PC-3 (cell line): ENCODE results near the gene NKD2. TPM values are rescaled to one million over a fixed set of nuclear protein-coding genes. Genes with fewer than 3 reads are reported as not detected.

Source experiments
- ATAC-seq: fragments of 200-7000 bp; cut with Tn5 transposase; 2 replicates; pipeline ENCODE4 v1.9.1; 2020; ENCODE audit warnings: mild to moderate bottlenecking, moderate library complexity
- BruUV-seq: library from RNA; stranded (reverse); fragments of 400-500 nt; replicated peaks from 2 replicates; lab custom pipeline; 2021; lab: Mats Ljungman, UMichigan
- CTCF ChIA-PET: fragments of 300-600 bp; sonication (Branson Sonifier 250); formaldehyde crosslinking; loops from one replicate; lab custom pipeline; 2022; ENCODE audit warnings: antibody characterized with exemption; lab: Charles Lee
- POLR2A ChIA-PET: fragments of 300-600 bp; sonication (Branson Sonifier 250); formaldehyde crosslinking; loops from one replicate; lab custom pipeline; 2022; ENCODE audit warnings: antibody characterized with exemption; ENCODE audit not compliant: unreplicated experiment; lab: Charles Lee
- DNase-seq: peaks from one replicate; pipeline ENCODE4 v3.0.0-alpha.2; 2015
- H2AFZ ChIP-seq: fragments of 300-600 bp; sonication (generic); 2 replicates; pipeline ENCODE4 v1.6.0; 2016; ENCODE audit warnings: antibody characterized with exemption, low read length
- H3F3A ChIP-seq: fragments of 300-600 bp; sonication (generic); one replicate; pipeline ENCODE4 v1.6.0; 2017; ENCODE audit warnings: antibody characterized with exemption, low read length, control low read depth, mild to moderate bottlenecking; ENCODE audit not compliant: unreplicated experiment
- H3K27ac ChIP-seq: fragments of 300-600 bp; sonication (generic); 2 replicates; pipeline ENCODE4 v1.5.1; 2016; ENCODE audit warnings: mild to moderate bottlenecking, low read length
- H3K27me3 ChIP-seq: fragments of 300-600 bp; sonication (generic); 2 replicates; pipeline ENCODE4 v1.6.1; 2016; ENCODE audit warnings: low read length, mixed read lengths
- H3K36me3 ChIP-seq: fragments of 300-600 bp; sonication (generic); 2 replicates; pipeline ENCODE4 v1.6.1; 2016; ENCODE audit warnings: low read depth, mixed run types, low read length, mixed read lengths
- H3K4me1 ChIP-seq: fragments of 300-600 bp; sonication (generic); 2 replicates; pipeline ENCODE4 v1.5.1; 2016; ENCODE audit warnings: low read length; ENCODE audit not compliant: insufficient read depth
- H3K4me2 ChIP-seq: fragments of 300-600 bp; sonication (generic); 2 replicates; pipeline ENCODE4 v1.6.0; 2016; ENCODE audit warnings: low read length
- H3K4me3 ChIP-seq: fragments of 300-600 bp; sonication (generic); 2 replicates; pipeline ENCODE4 v1.5.1; 2016; ENCODE audit warnings: mild to moderate bottlenecking, low read length, mixed read lengths
- H3K79me2 ChIP-seq: fragments of 300-600 bp; sonication (generic); 2 replicates; pipeline ENCODE4 v1.6.1; 2017; ENCODE audit warnings: low read length, mixed read lengths
- H3K9ac ChIP-seq: fragments of 300-600 bp; sonication (generic); 2 replicates; pipeline ENCODE4 v1.6.0; 2016; ENCODE audit warnings: mild to moderate bottlenecking, low read length
- H3K9me2 ChIP-seq: fragments of 300-600 bp; sonication (generic); replicated peaks from 2 replicates; pipeline ENCODE4 v1.6.1; 2016; ENCODE audit warnings: mixed run types, low read length, mixed read lengths
- H3K9me3 ChIP-seq: fragments of 300-600 bp; sonication (generic); 2 replicates; pipeline ENCODE4 v1.6.1; 2016; ENCODE audit warnings: low read length, mixed read lengths
- H4K20me1 ChIP-seq: fragments of 300-600 bp; sonication (generic); 2 replicates; pipeline ENCODE4 v1.6.1; 2016; ENCODE audit warnings: low read length, mixed read lengths
- EZH2 ChIP-seq: fragments of 300-600 bp; sonication (generic); IDR thresholded peaks from one replicate; pipeline ENCODE4 v1.6.1; 2017; ENCODE audit warnings: antibody characterized with exemption, mild to moderate bottlenecking, low read length; ENCODE audit not compliant: unreplicated experiment
- EZH2phosphoT487 ChIP-seq: fragments of 300-600 bp; sonication (generic); IDR thresholded peaks from 2 replicates; pipeline ENCODE4 v1.6.1; 2018; ENCODE audit warnings: mild to moderate bottlenecking, antibody characterized with exemption, low read length, borderline replicate concordance
- intact Hi-C: fragments of 100-400 bp; cut with micrococcal nuclease; formaldehyde crosslinking; loops from 2 replicates; pipeline ENCODE4 v1.9.0; 2023
- total RNA-seq: library from RNA; depleted of rRNA; stranded (reverse); fragments of >200 nt; gene quantifications from 2 replicates; pipeline ENCODE4 v1.2.3, GENCODE V29; 2014
- TF ChIP-seq, protein P1 (sequence below): fragments of 300-600 bp; sonication (generic); conservative IDR thresholded peaks from 2 replicates; pipeline ENCODE4 v1.5.1; 2017; ENCODE audit warnings: antibody characterized with exemption, low read depth, mild to moderate bottlenecking, low read length

NKD2 gene
- total RNA-seq, 1 experiment from 2014 or later: 1.6 TPM

DNA sequence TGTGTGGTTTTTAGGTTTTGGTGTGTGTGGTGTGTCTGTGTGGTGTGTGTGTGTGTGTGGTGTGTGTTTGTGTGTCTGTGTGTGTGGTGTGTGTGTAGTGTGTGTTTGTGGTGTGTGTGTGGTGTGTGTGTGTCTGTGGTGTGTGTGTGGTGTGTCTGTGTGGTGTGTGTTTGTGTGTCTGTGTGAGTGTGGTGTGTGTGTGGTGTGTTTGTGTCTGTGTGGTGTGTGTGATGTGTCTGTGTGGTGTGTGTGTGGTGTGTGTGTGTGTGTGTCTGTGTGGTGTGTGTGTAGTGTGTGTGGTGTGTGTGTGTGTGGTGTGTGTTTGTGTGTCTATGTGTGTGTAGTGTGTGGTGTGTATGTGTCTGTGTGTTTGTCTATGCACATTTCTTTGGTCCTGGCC is 25.0 kb upstream of the NKD2 start:
- CTCF ChIA-PET: no interaction called here
- Histone ChIP-seq H3K4me2 (no peak overlapping the region), H3K9me3 (no peaks in the 10 kb centered on the region), H3K4me3 (no peak overlapping the region), H3F3A (no peaks in the 10 kb centered on the region), H3K27ac (no peak overlapping the region), H3K9me2 (no peaks in the 10 kb centered on the region), H3K4me1 (no peaks in the 10 kb centered on the region), H2AFZ (no peak overlapping the region), H3K27me3 (peaks cover 46% of the 10 kb centered on the region), H4K20me1 (no peaks in the 10 kb centered on the region), H3K36me3 (no peaks in the 10 kb centered on the region), H3K79me2 (no peaks in the 10 kb centered on the region), H3K9ac (no peak overlapping the region)
- intact Hi-C loops: no loop called here
- no TSS peak for BruUV-seq
- DNase-seq (no peak), ATAC-seq (no peak)
- TF ChIP-seq, protein P1, sequence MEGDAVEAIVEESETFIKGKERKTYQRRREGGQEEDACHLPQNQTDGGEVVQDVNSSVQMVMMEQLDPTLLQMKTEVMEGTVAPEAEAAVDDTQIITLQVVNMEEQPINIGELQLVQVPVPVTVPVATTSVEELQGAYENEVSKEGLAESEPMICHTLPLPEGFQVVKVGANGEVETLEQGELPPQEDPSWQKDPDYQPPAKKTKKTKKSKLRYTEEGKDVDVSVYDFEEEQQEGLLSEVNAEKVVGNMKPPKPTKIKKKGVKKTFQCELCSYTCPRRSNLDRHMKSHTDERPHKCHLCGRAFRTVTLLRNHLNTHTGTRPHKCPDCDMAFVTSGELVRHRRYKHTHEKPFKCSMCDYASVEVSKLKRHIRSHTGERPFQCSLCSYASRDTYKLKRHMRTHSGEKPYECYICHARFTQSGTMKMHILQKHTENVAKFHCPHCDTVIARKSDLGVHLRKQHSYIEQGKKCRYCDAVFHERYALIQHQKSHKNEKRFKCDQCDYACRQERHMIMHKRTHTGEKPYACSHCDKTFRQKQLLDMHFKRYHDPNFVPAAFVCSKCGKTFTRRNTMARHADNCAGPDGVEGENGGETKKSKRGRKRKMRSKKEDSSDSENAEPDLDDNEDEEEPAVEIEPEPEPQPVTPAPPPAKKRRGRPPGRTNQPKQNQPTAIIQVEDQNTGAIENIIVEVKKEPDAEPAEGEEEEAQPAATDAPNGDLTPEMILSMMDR: no peak
- TF ChIP-seq EZH2phosphoT487 (no peak), EZH2 (no peak)
- POLR2A ChIA-PET: no interaction called here

DNA sequence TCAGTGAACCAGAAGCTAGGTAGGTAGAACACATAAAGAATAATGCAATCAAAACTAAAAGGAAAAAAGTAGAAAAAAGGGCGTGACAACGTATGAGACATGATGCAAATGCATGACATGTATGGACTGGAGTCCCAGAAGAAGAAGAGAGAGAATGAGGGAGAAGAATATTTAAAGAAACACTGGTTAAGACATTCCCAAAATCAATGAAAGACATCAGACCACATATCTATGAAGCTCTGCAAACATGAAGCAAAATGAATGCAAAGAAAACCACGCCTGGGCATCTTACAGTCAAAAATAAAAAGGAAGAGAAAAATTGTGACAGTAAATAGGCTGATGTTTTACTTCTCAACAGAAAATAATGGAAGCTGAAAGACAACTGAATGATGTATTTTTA is 23.8 kb upstream of the NKD2 start:
- POLR2A ChIA-PET: no interaction called here
- H3K4me3 ChIP-seq: no peak overlapping the region

DNA sequence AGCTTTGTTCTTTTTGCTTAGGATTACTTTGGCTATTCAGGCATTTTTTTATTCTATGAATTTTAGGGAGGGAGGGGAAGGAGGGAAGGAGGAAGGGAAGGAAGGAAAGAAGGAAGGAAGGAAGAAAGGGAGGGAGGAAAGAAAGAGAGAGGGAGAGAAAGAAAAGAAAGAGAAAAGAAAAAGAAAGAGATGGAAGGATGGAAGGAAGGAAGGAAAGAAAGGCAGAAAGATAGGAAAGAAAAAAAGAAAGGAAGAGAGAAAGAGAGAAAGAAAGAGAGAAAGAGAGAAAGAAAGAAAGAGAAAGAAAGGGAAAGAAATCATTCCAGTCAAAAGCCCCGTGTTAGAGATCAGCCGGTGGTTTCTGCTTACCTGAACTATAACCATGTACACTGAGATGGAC is 20.8 kb upstream of the NKD2 start:
- ChIA-PET CTCF (no interaction called here), POLR2A (no interaction called here)
- H3K4me1 ChIP-seq: no peaks in the 10 kb centered on the region
- TF ChIP-seq EZH2 (no peak), EZH2phosphoT487 (no peak)
- TF ChIP-seq, protein P1: no peak
- no peaks in the 10 kb centered on the region for H3F3A ChIP-seq
- H3K27ac ChIP-seq: no peak overlapping the region
- H3K9me3 ChIP-seq: no peaks in the 10 kb centered on the region
- no peaks in the 10 kb centered on the region for H3K9me2 ChIP-seq
- no peaks in the 10 kb centered on the region for H3K36me3 ChIP-seq
- no peak overlapping the region for H2AFZ ChIP-seq
- DNase-seq (no peak), ATAC-seq (no peak)
- intact Hi-C loops: no loop called here
- H4K20me1 ChIP-seq: no peaks in the 10 kb centered on the region
- H3K79me2 ChIP-seq: no peaks in the 10 kb centered on the region
- H3K4me3 ChIP-seq: no peak overlapping the region
- BruUV-seq: no TSS peak
- H3K4me2 ChIP-seq: no peak overlapping the region
- no peak overlapping the region for H3K9ac ChIP-seq
- peaks cover 62% of the 10 kb centered on the region for H3K27me3 ChIP-seq

More for the DNA sequence above, 23.8 kb upstream of the NKD2 start:
- CTCF ChIA-PET: interaction anchor here (0.6 kb wide), 1 partner anchor 49 kb away, joined by 3 read pairs; no protein-coding TSS in a partner anchor
- Histone ChIP-seq H3K79me2 (no peaks in the 10 kb centered on the region), H2AFZ (no peak overlapping the region), H3K9me2 (no peaks in the 10 kb centered on the region), H3K9me3 (no peaks in the 10 kb centered on the region), H3K9ac (no peak overlapping the region), H3K27ac (no peak overlapping the region), H3F3A (no peaks in the 10 kb centered on the region), H3K36me3 (no peaks in the 10 kb centered on the region), H4K20me1 (no peaks in the 10 kb centered on the region), H3K4me2 (no peak overlapping the region), H3K27me3 (peaks cover 51% of the 10 kb centered on the region), H3K4me1 (no peaks in the 10 kb centered on the region)
- intact Hi-C loops: no loop called here
- no peak for DNase-seq
- no TSS peak for BruUV-seq
- TF ChIP-seq EZH2 (no peak), EZH2phosphoT487 (no peak)
- TF ChIP-seq, protein P1: no peak
- ATAC-seq: no peak
